Activated CD8-positive, alpha-beta memory T cell treated with anti-CD3 and anti-CD28 coated beads, Interleukin-2, amount 50 U/mL, for 4 hours (primary cell): ENCODE measurements around the gene MED13L.
"Not testable (repeated sequence)": the region's sequence is repeated elsewhere in the genome, so short reads cannot be mapped to it uniquely, and the experiment has no call there.

Source experiments
- DNase-seq: peaks from one replicate; pipeline ENCODE4 v3.0.0-alpha.2; 2020

The MED13L gene

DNA sequence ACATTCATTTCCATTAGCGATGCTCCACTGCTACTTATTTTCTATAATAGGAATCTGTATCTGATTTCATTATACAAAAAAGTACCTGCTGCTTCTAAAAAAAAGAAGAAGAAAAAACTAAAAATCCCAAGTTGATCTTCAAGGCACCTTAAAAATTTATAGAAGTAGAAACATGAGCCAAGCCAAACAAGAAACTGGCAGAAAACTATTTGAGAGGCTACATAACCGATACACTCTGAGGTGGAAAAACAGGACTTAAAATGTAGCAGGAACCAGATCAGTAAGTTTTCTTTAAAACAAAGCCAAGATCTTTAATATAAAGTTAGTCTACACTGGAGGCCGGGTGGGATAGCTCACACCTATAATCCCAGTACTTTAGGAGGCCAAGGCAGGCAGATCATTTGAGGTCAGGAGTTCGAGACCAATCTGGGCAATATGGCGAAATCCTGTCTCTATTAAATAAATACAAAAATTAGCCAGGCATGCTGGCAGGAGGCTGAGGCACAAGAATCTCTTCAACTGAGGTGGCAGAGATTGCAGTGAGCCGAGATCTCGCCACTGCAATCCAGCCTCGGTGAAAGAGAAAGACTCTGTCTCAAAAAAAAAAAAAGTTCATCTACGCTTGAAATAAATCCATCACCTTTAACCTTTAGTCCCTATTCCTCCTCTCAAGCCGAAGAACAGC, 278.6 kb downstream of the MED13L start:
- DNase-seq, result no peak

DNA sequence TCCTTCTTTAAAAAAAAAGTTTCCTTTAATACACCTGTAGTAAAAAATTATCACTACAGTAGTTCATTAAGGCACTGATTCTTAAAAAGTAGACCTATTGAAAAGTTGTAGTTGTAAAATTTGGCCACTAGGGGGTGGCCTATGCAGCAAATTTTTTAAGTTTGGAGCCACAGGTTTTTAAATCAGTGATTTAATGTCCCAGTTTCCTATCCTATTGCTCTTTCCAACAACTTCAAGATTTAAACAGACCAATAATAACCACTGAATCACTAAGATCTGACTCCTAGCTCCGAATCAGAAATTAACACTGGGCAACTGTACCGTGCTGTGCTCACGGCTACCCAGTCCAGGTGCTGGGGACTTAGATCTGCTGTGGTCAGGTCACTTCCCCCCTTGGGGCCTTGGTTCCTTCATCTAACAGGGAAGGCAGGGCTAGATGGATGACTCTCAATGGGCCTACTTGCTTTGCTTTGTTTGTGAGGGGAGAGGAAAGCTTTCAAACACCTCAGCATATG, 279.3 kb downstream of the MED13L start:
- DNase-seq, result no peak

DNA sequence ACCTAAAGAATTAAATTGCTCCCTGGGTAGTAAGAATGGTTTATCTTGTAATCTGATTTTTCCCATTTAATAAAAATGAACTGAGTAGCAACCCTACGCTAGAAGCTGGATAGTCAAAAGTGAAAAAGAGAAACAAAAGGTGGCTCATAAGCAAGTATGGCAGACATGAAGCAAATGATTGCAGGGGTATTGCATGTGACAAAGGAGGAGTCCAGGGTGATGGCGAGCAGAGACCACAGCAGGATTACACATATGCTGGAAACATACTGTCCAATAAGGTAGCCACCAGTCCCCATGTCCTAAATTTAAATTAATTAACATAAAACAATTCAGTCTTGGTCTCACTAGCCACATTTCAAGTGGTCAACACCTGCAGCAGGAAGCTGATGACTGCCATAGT, 283.8 kb downstream of the MED13L start:
- no peak for DNase-seq

DNA sequence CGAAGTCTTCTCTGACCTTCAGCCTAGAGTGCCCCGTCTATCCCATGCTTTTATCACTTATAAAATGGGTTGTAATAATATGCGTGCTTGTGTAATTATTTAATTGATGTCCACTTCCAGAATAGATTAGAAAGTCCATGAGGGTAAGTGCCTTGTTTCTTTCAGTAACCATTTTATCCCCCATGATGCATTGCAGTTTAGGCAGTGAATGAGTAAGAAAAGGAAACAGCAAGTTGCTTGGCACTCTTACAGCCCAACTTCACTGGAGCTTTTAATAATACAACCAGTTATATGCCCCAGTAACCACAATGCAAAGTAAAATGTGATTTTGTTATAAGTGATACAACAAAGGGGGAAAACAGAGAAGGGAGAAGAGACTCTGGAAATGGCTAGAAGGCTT, 287.3 kb downstream of the MED13L start:
- no peak for DNase-seq

DNA sequence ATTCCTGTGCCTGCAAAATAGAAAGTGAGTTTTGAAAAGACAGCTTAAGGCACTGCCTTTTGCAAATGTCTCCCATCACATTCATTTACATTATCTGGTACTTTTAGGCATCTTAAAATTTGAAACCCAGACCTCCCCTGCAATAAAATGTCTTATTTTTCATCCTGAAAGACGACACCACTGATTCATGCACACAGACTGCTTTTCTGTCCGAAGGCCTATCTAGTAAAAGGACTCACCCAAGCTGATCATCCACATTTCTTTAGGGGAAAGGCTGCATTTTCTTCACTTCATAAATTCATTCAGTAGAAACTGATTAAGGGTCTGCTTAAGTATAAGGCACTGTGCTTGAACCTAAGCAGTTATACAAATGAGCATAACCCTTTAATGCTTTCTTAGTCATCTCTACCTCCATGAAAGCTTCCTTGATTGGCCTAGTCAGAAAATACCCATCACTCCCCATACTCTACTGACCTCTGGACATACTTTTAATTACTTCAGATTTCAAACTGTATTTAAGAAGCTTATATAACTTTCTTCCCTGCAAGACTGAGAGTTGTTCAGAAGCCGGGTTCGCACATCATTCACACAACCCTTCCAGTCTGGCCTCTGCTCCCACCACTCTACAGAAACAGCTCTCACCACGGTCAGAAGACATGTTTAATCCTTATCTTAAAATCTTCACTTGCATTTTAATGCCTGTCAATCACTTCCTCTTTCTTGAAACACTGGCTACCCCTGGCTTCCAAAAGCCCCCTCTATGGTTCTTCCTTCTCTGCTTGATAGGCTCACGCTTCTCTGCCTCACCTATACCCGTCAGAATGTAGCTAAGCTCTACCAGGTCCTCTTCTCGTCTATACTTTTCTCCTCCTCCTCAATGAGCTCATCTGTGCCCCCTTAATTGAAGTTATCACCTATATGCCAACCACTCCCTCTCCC, 288.6 kb downstream of the MED13L start:
- DNase-seq, result no peak

DNA sequence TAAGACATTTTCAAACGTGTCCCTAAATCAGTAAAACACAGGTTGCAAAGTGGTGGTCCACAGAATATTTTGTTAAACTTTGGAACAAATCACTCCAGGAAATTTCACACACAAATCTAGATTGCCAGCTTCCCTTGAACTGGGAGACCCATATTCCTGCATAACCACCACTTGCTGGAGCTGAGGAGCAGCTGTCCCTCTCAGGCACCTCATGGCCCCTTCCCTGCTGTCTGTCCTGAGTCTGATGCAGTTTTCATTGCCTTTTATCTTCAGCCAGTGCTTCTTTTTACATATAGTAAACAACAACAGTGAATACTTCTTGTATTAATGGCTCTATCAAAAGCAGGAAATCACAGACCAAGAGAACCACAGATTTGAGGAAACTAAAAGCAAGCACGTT, 289.3 kb downstream of the MED13L start:
- no peak for DNase-seq

DNA sequence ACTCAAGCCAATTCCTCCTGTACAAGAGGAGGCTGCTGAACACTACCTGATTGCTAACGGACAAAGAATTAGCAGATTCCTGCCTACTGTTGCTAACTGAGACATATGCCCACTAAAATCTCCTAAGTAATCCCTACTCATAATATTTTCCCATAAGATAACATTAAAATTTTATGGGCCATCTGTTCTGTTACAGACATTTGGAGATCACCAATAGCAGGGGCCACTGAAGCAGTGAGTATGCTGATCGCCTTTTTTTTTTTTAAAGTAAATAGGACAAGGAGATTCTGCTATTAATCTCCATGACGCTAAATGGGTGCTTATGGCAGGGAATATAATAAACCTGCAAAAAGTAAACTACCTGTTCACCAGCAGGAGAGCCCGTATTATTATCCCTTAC, 292.9 kb downstream of the MED13L start:
- DNase-seq, result no peak

DNA sequence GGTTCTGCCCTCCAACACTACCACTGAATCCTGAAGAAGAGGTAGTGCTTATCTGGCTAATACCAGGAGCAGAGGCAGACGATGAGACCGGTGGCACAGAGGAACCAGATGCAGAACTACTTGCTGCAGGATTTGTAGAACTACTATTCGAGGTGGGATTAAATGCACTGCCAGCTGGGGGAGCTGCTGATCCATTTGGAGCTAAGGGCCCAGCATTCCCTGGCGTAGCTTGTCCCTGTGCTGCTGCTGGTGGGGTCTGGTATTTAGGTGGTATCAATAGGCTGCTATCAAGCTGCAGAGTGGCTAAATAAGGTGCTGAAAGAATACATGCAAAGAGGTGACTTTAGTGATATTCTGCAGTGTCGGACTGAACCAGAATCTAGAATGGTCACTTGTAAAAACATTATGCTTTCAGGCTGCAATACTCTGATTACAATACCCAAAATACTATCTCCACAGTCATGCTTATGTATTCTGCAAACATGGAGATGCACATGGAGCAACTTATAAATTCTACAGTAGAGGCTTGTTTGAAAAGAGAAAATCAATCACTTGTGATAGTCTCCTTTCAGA, 294.2 kb downstream of the MED13L start:
- DNase-seq, result no peak

DNA sequence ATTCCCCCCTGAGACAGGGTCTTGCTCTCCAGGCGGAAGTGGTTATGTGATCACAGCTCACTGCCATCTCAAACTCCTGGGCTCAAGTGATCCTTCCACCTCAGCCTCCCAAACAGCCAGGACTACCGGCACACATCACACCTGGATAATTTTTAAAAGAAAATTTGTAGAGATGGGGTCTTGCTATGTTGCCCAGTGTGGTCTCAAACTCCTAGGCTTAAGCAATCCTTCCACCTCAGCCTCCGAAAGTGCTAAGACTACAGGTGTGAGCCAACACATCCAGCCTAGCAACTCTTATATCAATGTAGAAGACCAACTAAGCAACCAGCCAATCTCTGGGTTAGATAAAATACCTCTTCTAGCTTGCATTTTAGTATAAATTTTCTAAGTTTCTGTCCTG, 297.2 kb downstream of the MED13L start:
- no peak for DNase-seq

DNA sequence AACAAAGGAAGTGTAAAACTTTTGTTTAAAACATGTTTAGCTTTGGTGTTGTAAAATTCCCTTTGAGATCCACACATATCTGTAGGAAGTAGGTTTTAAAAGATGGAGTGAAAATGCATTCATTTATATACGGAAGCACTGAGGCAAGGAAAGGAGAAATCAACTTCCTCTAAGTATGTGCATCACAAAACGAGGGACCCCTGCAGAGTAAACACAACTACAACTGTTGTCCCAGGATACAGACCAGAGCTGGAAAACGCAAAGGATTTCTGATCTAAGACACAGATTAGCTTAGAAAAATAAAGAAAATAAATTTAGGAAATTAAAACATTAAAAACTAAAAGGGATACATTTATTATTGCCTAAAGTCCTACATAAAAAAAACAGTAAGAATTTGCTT, 297.6 kb downstream of the MED13L start:
- no peak for DNase-seq

DNA sequence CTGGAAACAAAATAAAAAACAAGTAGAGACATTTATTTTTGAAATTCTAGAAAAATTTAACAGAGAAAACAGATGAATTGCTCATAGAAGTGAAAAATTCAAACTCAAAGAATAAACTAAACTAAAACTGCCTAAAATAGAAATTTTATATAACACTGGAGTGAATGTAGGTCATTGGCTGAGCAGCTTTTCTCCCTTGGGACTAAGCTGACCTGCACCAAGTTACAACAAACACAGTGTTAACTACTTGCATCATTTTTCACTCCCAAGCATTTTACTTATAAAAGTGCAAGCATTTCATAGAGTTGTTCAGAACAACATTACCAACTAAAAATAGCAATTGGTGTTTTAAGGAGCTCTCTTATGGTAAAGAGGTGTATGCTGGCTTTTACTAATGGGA, 298.1 kb downstream of the MED13L start:
- DNase-seq, result no peak

DNA sequence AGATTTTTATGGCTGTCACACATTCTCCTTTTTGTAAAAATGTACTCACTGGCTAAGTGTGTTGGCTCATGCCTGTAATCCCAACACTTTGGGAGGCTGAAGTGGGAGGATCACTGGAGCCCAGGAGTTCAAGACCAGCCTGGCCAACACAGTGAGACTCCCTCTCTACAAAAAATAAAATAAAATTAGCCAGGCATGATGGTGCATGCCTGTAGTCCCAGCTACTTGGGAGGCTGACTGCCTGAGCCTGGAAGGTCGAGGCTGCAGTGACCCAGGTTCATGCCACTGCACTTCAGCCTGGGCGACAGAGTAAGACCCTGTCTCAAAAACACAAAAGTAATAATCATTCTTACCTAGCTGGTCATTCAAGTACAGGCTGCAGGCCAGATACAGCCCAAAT, 300.7 kb downstream of the MED13L start:
- not testable (repeated sequence) for DNase-seq

DNA sequence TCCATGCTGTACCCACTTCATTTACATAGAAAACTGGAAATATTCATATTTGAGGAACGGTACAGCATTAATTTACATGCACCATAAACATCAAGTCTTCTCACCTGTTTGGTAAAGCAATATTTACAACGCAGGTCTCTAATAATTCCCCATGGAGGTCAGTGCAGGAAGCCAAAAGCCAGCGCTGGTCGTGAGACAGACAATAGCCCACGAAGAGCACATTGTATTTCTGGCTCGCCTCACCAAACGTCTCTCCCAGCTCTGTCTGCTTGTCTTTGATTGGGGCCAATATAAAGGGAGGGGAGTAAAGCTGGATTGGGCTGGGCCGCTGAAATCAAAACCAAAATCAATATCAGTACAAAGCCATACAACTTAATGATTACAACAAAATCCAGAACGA, 302.1 kb downstream of the MED13L start:
- DNase-seq, result no peak

DNA sequence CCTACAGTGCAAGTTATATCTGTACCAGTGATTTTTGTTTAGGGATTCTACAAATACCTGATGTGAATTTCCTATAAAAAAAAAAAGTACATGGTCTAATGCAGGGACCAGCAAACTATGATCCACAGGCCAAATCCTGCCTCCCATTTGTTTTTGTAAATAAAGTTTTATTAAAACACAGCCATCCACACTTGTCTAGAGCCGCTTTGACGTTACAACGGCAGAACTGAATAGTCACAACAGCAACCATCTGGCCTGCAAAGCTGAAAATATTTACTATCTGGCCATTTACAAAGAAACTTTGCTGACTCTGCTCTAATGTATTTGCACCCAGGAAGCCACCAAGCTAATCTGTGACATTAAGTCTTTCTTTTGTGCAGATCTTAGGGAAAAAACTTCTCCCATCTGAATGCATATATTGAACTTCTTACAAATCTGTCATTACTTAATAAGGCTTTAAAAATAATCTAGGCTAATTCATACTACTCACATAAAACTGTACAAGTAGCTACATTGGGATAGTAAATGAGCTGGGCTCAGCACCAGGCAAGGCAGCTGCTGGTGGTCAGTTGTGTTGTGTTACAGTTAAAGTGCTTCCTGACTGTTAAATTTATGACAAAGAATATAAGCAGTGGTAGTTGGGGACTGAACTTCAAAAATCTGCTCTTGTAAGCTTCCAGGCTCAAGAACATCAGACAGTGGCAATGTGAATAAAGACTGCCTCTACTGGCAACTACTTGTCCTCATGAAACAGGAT, 303.3 kb downstream of the MED13L start:
- DNase-seq, result no peak

DNA sequence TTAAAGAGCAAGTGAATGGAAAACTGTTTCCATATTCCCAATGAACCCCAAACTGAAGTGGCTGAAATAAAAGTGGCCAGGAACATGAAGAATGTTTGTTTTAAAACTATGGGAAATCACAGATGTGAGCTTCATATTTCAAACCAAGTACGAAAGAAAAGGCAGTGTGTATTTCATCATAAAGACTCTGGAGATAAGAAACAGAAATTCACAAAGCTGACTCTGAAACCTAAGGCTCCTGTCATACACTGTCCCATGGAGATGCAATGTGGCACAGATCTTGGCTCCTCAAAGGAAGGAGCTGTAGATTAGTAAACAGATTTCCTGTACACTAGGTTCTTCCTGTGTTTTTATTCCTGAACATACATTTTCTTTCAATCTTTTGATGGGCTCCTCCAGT, 304.4 kb downstream of the MED13L start:
- DNase-seq, result no peak

DNA sequence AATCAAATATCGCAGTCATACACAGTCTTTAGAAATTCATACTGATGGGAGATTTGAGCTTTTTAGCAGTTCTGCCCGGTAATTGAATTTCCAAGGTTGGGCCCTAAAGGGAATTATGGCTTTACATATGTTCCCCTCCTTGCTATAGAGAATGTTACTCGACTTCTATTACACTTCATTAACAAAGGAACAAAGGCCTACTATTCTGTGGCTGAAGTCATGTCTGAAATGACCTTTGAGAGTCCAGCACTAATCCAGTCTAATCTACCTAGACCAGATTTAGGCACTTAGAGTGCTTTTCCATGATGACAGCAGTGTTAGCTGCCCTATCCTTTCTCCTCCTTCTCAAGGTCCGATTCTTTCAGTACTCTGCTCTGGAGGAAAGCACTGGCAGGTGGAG, 305.3 kb downstream of the MED13L start:
- DNase-seq, result no peak

DNA sequence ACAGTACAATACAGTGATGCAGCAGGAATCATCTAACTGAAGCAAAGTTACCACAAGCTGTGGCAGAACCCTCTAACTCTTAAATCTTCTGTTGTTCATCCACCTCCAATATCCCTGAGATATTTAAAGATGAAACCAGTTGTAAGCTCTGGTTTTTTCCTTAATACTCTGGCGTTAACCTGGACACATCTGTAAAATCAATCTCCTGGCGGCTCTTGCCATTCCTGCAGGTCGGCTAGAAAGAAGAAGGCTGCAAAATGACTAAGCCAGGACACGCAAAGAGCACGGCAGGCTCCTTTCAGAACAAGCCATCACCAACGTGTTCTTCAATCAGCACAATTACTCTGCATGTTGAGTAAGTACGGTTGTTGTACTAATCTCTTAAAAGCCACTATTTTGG, 309.3 kb downstream of the MED13L start:
- no peak for DNase-seq

DNA sequence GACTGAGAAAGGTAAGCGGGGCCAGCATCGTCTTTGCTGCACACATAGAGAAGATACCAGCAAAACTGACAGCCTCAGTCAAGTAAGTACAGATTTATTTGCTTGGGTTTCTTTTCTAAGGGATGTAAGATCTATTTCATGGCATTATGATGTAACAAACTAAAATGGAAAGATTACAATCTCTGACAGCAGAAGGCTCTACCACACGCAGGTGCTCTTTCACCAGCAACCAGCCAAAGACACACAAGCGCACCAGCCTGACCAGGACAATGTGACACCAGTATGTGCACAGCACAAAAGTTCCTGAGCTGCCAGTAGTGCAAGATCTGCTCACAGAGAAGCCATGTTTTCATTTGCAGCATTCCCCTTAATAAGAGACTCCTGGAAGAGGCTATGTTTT, 311.1 kb downstream of the MED13L start:
- no peak for DNase-seq

DNA sequence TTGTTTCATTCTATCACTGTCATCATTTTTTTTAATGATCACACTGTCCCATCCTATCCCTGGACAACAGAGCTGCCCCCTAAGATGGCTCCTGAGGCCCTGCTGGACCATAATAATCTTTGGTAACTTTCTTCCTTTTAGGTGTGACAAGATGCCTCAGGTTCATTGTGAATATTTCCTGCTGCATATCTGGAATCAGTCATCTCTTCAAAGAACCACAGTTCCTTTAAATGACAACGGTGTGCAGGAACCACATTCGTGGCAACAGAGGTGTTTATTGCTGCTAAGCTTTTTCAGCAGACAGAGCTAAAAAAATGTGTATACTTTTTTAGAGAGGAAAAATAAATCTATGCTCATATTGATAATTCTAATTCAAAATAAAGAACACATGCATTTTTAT, 312.9 kb downstream of the MED13L start:
- DNase-seq, result no peak

DNA sequence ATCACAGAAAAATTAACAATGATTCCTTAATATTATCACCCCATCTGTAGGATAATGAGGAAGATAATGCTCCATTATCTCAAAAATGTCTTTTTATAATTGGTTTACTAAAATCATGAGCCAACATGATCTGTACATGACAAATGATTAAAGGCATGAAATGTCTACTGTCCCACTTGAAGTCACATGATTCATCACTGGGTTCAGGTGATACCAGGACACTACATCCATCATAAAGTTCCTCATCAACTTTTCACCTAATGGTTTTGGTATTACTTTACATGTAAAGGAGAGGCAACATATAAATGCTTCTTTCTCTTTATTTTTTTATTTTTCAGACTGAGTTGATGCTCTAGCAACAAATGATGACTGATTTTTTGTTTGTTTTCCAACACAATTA, 313.3 kb downstream of the MED13L start:
- no peak for DNase-seq

DNA sequence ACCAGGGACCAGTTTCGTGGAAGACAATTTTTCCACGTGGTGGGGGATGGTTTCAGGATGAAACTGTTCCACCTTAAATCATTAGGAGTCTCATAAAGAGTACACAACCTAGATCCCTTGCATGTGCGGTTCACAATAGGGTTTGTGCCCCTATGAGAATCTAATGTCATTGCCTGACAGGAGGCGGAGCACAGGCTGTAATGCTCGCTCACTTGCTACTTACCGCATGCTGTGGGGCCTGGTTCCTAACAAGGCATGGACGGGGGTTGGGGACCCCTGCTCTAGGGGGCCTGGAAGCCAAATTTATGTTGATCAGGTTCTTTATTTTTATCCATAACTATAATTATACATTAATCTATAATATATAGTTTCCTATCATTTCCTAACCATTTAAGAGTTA, 315.3 kb downstream of the MED13L start:
- DNase-seq, result no peak

DNA sequence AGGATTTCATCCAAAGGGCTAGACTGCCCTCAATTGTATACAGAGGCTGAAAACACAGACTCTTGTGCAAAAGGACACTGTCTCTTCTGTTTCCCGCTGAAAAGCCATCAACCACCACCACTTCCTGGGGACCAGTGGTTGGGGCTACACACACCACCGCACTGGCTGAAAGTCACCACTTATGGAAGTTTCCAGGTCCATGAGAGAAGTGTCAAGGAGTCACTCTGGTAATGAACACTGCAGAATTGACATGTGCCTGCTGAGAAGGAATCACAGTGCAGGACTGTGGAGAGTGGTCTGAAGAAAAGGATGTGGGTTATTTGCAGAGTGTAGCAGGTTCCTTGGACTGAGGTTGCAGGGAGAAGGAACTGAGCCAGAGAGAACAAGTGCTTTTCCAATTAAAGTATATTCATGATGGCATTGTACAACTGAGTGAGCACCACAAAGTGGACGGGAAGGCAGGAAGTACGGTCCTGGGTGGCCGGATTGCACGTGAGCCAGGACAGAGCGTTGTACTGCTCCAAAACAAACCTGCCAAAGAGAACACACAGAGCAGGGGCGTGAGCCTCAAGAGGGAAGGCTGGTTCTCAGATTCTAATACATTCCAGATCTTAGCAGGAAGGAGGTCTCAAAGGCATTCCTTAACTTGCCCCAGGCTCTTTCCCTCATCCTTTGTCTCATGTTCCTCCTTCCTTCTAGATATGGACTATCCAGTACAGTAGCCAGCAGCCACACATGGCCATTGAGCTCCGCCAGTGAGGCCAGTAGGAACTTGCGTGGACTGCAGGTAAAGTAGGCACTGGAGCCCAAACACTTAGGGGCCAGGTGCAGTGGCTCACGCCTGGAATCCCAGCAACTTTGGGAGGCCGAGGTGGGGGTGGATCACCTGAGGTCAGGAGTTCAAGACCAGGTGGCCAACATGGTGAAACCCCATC, 316.4 kb downstream of the MED13L start:
- DNase-seq, result no peak
